Progenitor cell of endocrine pancreas (in vitro differentiated cells): ENCODE results near the gene PHOX2A. TPM values are rescaled to one million over a fixed set of nuclear protein-coding genes. Genes with fewer than 3 reads are reported as not detected.
"Not testable (repeated sequence)": the region's sequence is repeated elsewhere in the genome, so short reads cannot be mapped to it uniquely, and the experiment has no call there.

Experiments
- DNase-seq: peaks from one replicate; pipeline ENCODE4 v3.0.0; 2021; ENCODE audit warnings: low spot score; ENCODE audit not compliant: unreplicated experiment
- H3K27ac Mint-ChIP-seq: 2 replicates; pipeline ENCODE4 v1.8.0; 2021; ENCODE audit warnings: mild to moderate bottlenecking, moderate library complexity, mixed read lengths
- H3K27me3 Mint-ChIP-seq: 2 replicates; pipeline ENCODE4 v1.8.0; 2021; ENCODE audit warnings: mixed read lengths
- H3K36me3 Mint-ChIP-seq: 2 replicates; pipeline ENCODE4 v1.8.0; 2022; ENCODE audit warnings: mixed read lengths; ENCODE audit not compliant: insufficient read depth
- H3K4me1 Mint-ChIP-seq: 2 replicates; pipeline ENCODE4 v1.8.0; 2021; ENCODE audit warnings: low read depth, mixed read lengths
- H3K4me3 Mint-ChIP-seq: 2 replicates; pipeline ENCODE4 v1.8.0; 2021; ENCODE audit warnings: low read depth, mild to moderate bottlenecking, moderate library complexity, mixed read lengths
- H3K9me3 Mint-ChIP-seq: 2 replicates; pipeline ENCODE4 v1.8.0; 2021; ENCODE audit warnings: low read depth, mixed read lengths
- CTCF ChIP-seq: fragments of 200-600 bp; sonication (generic); IDR thresholded peaks from one replicate; pipeline ENCODE4 v1.5.0; 2021; ENCODE audit warnings: antibody characterized with exemption, mild to moderate bottlenecking; ENCODE audit not compliant: unreplicated experiment
- long read RNA-seq: library from polyadenylated mRNA; unstranded; transcript quantifications from one replicate; pipeline ENCODE4 v2.0.0, GENCODE V29; 2020
- total RNA-seq: library from RNA; stranded (reverse); gene quantifications from 2 replicates; pipeline ENCODE4 v1.2.1, GENCODE V29; 2021

PHOX2A gene
- total RNA-seq = not detected in 2 replicates
- long read RNA-seq = 0 reads

- DNase-seq = no peak
- no peaks in the 10 kb centered on the region for H3K9me3 Mint-ChIP-seq
- H3K27ac Mint-ChIP-seq = no peak within 1 kb of the TSS
- H3K4me1 Mint-ChIP-seq = peaks cover 11% of the 10 kb centered on the region
- H3K4me3 Mint-ChIP-seq = peak within 1 kb of the TSS; percentile 60
- H3K27me3 Mint-ChIP-seq = peaks cover 47% of the 10 kb centered on the region
- no peak for TF ChIP-seq CTCF
- H3K36me3 Mint-ChIP-seq = peaks cover 2% of the 10 kb centered on the region
Measured at GRCh38 chr11:72244060-72244360, at the start of gene PHOX2A. Gene PHOX2A, minus strand, starts transcription at chr11:72244176. Its CDS starts 172 bp downstream, at chr11:72244004.

- TF ChIP-seq CTCF = no peak
- H3K9me3 Mint-ChIP-seq = no peaks in the 10 kb centered on the region
- no peaks in the 10 kb centered on the region for H3K4me1 Mint-ChIP-seq
- H3K4me3 Mint-ChIP-seq = no peak overlapping the region
- H3K27ac Mint-ChIP-seq = no peak overlapping the region
- H3K27me3 Mint-ChIP-seq = no peaks in the 10 kb centered on the region
- DNase-seq = no peak
- peaks cover 3% of the 10 kb centered on the region for H3K36me3 Mint-ChIP-seq
Measured at GRCh38 chr11:72293391-72293790, 49.4 kb upstream of the PHOX2A start.

- no peak for DNase-seq
Measured at GRCh38 chr11:72292106-72292785, 48.3 kb upstream of the PHOX2A start.

GRCh38 chr11:72290741-72291140 lies 46.8 kb upstream of the PHOX2A start:
- not testable (repeated sequence) for DNase-seq, H3K36me3 Mint-ChIP-seq, H3K27ac Mint-ChIP-seq, H3K27me3 Mint-ChIP-seq, H3K9me3 Mint-ChIP-seq, H3K4me3 Mint-ChIP-seq, H3K4me1 Mint-ChIP-seq
- peak; percentile 53 for TF ChIP-seq CTCF

More at GRCh38 chr11:72292106-72292785, 48.3 kb upstream of the PHOX2A start:
- no peaks in the 10 kb centered on the region for H3K4me1 Mint-ChIP-seq
- no peak overlapping the region for H3K27ac Mint-ChIP-seq
- H3K27me3 Mint-ChIP-seq = no peaks in the 10 kb centered on the region
- H3K36me3 Mint-ChIP-seq = peaks cover 3% of the 10 kb centered on the region
- no peaks in the 10 kb centered on the region for H3K9me3 Mint-ChIP-seq
- no peak overlapping the region for H3K4me3 Mint-ChIP-seq
- TF ChIP-seq CTCF = no peak

GRCh38 chr11:72287293-72287692 lies 43.3 kb upstream of the PHOX2A start:
- Mint-ChIP-seq H3K9me3 (no peaks in the 10 kb centered on the region), H3K4me1 (no peaks in the 10 kb centered on the region), H3K4me3 (no peak overlapping the region), H3K36me3 (no peaks in the 10 kb centered on the region), H3K27ac (no peak overlapping the region), H3K27me3 (peaks cover 10% of the 10 kb centered on the region)
- TF ChIP-seq CTCF = no peak
- DNase-seq = no peak
